BLaER1 (cell line): ENCODE data around the gene ANO2.

Source experiments
- H3K27ac ChIP-seq: shearing (Covaris generic); formaldehyde crosslinking; 2 replicates; pipeline ENCODE4 v1.8.1; 2022
- H3K27me3 ChIP-seq: shearing (Covaris generic); formaldehyde crosslinking; 2 replicates; pipeline ENCODE4 v1.8.1; 2022
- H3K36me3 ChIP-seq: shearing (Covaris generic); formaldehyde crosslinking; 2 replicates; pipeline ENCODE4 v1.8.1; 2022
- H3K4me1 ChIP-seq: shearing (Covaris generic); formaldehyde crosslinking; 2 replicates; pipeline ENCODE4 v1.8.1; 2022
- H3K4me2 ChIP-seq: shearing (Covaris generic); formaldehyde crosslinking; 2 replicates; pipeline ENCODE4 v1.8.1; 2022
- H3K4me3 ChIP-seq: shearing (Covaris generic); formaldehyde crosslinking; 2 replicates; pipeline ENCODE4 v1.8.1; 2022
- H3K9ac ChIP-seq: shearing (Covaris generic); formaldehyde crosslinking; 2 replicates; pipeline ENCODE4 v1.8.1; 2022
- H3K9me3 ChIP-seq: shearing (Covaris generic); formaldehyde crosslinking; 2 replicates; pipeline ENCODE4 v1.8.1; 2022
- H4K20me1 ChIP-seq: shearing (Covaris generic); formaldehyde crosslinking; 2 replicates; pipeline ENCODE4 v1.8.1; 2022
- Cebpa-rat ChIP-seq: shearing (Covaris generic); IDR thresholded peaks from 2 replicates; pipeline ENCODE4 v1.8.1; 2022

The ANO2 gene

DNA sequence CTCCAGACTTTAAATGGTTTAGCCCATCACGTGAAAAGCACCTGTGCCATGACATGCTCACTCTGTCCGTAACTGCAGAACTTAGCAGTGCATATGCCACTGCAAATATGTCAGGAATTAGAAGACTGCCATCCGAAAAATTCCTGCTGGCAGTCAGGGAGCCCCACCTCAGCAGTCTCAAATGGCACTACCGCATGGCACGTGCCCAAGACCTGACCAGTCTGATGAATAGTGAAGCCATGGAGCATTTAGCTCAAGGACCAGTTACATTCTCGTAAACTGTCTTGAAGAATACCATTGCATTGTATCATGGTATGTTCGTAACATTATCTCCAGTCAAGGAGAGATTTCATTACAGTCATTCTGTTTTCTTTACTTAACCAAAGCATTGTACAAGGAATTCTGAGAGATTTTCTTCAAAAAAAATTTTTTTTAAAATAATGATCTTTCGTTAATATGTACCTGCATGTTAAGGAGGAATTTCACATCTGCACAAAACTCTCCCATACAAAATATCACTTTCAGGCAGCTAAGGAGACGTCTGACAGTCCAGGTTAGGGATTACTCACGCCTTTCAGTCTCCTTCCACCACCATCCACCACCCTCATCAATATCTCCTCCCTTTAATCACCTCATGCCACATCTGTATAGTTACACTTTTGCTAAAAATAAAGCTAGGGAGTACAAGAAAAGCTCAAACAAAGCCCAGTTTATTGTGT is 138.5 kb downstream of the ANO2 start:
- no peak for TF ChIP-seq Cebpa-rat
- peak overlapping the region; percentile 67 for H3K4me2 ChIP-seq
- no peak overlapping the region for H3K4me3 ChIP-seq
- no peaks in the 10 kb centered on the region for H3K36me3 ChIP-seq
- peaks cover 13% of the 10 kb centered on the region for H3K9me3 ChIP-seq
- no peak overlapping the region for H3K27ac ChIP-seq
- H3K4me1 ChIP-seq, result peaks cover 37% of the 10 kb centered on the region
- H4K20me1 ChIP-seq, result no peaks in the 10 kb centered on the region
- H3K9ac ChIP-seq, result no peak overlapping the region
- no peaks in the 10 kb centered on the region for H3K27me3 ChIP-seq

DNA sequence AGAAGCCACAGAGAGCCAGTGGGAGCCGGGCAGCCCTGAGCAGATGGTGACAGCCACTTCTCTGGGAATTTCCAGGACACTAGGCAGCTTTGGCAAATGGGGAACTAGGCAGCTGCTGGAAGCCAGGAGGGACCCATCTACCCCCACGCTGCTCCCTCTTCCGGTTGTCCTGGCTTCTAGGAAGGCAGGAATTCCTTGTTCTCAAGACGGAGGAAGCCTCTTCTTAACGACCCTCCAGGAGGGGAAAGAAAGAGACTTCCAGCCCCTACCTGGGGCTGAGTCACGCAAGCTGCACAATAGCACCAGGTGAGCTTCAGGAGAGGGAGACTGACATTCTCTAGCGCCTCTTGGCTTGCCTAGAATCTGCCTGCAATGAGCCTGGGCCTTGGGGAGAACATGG is 141.5 kb downstream of the ANO2 start:
- Histone ChIP-seq H4K20me1 (no peaks in the 10 kb centered on the region), H3K36me3 (no peaks in the 10 kb centered on the region), H3K9me3 (peaks cover 4% of the 10 kb centered on the region; the same call in 1 of the 2 replicates), H3K4me3 (no peak overlapping the region), H3K9ac (no peak overlapping the region), H3K4me2 (no peak overlapping the region), H3K27ac (no peak overlapping the region), H3K27me3 (no peaks in the 10 kb centered on the region), H3K4me1 (peaks cover 24% of the 10 kb centered on the region)
- no peak for TF ChIP-seq Cebpa-rat

DNA sequence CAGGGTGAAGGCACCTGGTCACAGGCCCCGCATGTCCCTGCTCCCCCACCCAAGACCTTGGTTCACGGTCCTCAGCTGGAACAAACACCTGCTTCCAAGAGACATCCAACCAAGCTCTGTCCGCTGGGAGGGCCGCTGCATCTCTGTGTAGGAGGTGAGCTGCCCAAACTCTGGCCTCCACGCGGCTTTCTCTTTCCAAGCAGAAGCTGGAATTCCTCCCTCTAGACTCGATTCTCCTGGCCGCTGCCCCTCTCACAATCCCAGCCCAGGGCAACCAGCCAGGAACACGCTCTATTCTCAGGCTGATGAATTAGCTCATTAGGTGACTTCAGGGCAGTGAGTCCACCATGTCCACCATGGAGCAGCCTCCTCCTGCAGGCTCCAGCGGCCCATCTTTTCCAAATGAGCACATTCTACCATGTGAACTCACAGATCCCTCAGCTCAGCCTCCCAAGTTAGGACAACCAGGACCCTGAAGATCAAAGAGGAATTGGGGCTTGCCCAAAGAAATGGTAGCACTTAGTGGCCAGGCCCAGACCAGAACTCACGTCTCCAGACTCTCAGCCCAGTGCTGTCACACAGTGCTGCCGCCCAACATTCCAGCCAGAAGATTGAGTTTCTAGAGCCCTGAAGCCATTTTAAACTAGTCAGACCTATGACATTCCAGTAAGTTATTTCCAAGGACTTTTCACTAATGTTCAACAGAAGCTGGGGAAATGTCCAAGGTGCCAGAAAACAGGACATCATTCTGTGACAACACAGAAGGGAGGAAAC is 146.6 kb downstream of the ANO2 start:
- H3K4me3 ChIP-seq, result no peak overlapping the region
- no peak for TF ChIP-seq Cebpa-rat
- no peak overlapping the region for H3K9ac ChIP-seq
- H3K4me1 ChIP-seq, result no peaks in the 10 kb centered on the region
- no peaks in the 10 kb centered on the region for H4K20me1 ChIP-seq
- H3K9me3 ChIP-seq, result no peaks in the 10 kb centered on the region
- no peaks in the 10 kb centered on the region for H3K36me3 ChIP-seq
- H3K27ac ChIP-seq, result no peak overlapping the region
- no peak overlapping the region for H3K4me2 ChIP-seq
- H3K27me3 ChIP-seq, result no peaks in the 10 kb centered on the region

DNA sequence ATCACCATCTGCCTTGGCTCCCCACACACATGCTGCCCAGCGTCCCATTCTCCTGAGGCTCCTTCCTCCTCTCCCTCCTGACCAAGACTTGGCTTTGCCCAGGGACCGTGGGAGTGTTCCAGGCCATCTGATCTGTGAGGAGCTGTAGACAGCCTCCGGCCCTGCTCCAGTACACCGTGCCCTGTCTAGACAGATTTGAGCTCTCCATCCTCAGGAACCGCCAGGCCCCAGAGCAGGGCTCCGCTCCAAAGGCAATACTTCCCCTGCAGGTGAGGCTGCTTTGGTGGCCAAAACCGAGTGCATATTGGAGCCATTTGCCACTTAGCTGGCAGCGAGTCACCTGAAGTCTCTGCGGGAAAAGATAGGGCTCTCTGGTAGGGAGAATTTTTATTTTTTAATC is 147.4 kb downstream of the ANO2 start:
- Histone ChIP-seq H3K27ac (no peak overlapping the region), H3K9ac (no peak overlapping the region), H3K9me3 (no peaks in the 10 kb centered on the region), H3K4me2 (no peak overlapping the region), H3K4me3 (no peak overlapping the region), H3K4me1 (no peaks in the 10 kb centered on the region), H4K20me1 (no peaks in the 10 kb centered on the region), H3K36me3 (no peaks in the 10 kb centered on the region), H3K27me3 (no peaks in the 10 kb centered on the region)
- TF ChIP-seq Cebpa-rat, result no peak

DNA sequence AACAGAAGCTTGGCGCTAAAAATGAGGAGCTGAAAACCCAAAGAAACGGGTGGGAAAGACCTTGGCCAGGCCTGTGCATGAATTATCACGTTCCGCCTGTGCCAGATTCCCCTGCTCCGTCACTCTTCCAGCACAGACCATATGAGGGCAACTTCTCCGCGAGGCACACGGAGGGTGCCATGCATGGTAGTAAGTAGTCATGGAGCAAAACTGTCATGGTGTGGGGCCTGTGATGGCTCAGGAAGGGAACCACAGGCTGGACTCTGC is 148.2 kb downstream of the ANO2 start:
- Histone ChIP-seq H3K4me3 (no peak overlapping the region), H4K20me1 (no peaks in the 10 kb centered on the region), H3K27me3 (no peaks in the 10 kb centered on the region), H3K9ac (no peak overlapping the region), H3K9me3 (no peaks in the 10 kb centered on the region), H3K27ac (no peak overlapping the region), H3K4me1 (no peaks in the 10 kb centered on the region), H3K36me3 (no peaks in the 10 kb centered on the region), H3K4me2 (no peak overlapping the region)
- TF ChIP-seq Cebpa-rat, result no peak

DNA sequence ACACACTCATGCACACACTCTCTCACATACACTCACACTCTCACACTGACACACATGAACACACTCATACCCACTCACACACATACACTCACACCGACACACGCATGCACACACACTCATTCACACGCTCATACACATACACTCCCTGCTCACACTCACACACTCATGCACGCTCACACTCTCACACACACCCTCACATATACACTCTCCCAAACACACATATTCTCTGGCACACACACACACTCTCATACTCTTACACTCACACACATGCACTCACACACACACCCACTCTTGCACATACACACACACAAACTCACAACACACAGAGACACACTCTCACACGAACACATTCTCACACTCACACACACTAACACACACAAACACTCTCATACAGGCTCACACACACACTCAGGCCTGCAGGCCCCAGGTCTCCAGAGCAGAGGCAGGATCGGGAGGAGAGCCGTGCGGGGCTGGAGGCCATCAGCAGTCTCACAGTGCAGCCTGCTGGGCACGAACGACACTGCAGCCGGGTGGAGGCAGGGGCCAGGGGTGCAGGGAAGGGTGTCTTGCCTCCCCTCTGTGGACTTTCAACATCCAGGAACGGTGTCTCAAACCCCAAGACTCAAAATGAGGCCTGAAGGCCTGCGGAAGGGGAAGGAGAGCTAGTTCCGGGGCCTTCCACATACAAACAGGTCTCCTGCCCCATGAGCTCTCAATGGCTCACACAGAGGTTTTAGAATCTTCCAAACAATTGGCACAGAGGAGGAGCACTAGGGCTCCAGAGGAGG is 148.7 kb downstream of the ANO2 start:
- Histone ChIP-seq H3K4me1 (no peaks in the 10 kb centered on the region), H4K20me1 (no peaks in the 10 kb centered on the region), H3K9ac (no peak overlapping the region), H3K4me2 (no peak overlapping the region), H3K27me3 (no peaks in the 10 kb centered on the region), H3K9me3 (no peaks in the 10 kb centered on the region), H3K27ac (no peak overlapping the region), H3K4me3 (no peak overlapping the region), H3K36me3 (no peaks in the 10 kb centered on the region)
- no peak for TF ChIP-seq Cebpa-rat

DNA sequence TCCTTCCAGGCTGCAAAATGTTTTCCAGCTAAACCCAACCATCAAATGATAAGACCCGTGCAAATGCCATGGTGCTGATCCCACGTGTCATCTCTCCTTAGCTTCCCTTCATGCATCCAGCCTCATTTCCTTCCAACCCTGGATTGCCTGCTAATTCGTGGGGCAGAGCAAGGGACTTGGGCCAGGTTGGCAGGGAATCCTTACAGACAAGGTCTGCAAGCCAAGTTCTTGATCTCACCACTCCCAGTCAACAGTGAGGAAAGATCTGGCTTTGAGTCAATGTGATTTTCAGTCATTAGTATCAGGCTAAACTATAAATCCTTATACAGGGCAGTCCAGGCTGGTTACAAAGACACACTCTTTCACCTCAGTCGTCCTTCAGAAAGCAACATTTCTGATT is 150.9 kb downstream of the ANO2 start:
- no peaks in the 10 kb centered on the region for H3K4me1 ChIP-seq
- TF ChIP-seq Cebpa-rat, result no peak
- no peaks in the 10 kb centered on the region for H3K9me3 ChIP-seq
- no peak overlapping the region for H3K4me3 ChIP-seq
- no peak overlapping the region for H3K9ac ChIP-seq
- no peaks in the 10 kb centered on the region for H3K36me3 ChIP-seq
- no peak overlapping the region for H3K27ac ChIP-seq
- no peak overlapping the region for H3K4me2 ChIP-seq
- H3K27me3 ChIP-seq, result no peaks in the 10 kb centered on the region
- H4K20me1 ChIP-seq, result no peaks in the 10 kb centered on the region

DNA sequence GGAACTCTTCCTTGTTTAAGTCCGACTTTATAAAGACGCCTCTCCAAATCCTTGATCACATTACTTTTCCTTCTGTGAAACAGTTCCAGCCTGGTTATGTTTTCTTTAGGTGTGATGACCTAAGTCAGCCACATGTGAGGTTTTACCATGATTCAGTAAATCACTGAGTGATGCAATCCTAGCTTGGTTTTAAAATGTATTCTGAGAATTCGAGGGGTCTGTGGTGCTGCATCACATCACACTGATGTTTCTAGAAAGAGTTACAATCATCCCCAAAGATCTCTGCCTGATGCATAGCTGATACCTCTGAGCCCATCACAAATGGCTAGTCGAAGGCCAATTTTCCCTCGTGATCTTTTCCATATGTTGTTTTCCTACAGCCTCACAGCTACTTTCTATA is 152.7 kb downstream of the ANO2 start:
- Histone ChIP-seq H3K27ac (no peak overlapping the region), H3K4me1 (no peaks in the 10 kb centered on the region), H3K27me3 (no peaks in the 10 kb centered on the region), H4K20me1 (no peaks in the 10 kb centered on the region), H3K4me3 (no peak overlapping the region), H3K36me3 (no peaks in the 10 kb centered on the region), H3K9ac (no peak overlapping the region), H3K4me2 (no peak overlapping the region), H3K9me3 (no peaks in the 10 kb centered on the region)
- TF ChIP-seq Cebpa-rat, result no peak

DNA sequence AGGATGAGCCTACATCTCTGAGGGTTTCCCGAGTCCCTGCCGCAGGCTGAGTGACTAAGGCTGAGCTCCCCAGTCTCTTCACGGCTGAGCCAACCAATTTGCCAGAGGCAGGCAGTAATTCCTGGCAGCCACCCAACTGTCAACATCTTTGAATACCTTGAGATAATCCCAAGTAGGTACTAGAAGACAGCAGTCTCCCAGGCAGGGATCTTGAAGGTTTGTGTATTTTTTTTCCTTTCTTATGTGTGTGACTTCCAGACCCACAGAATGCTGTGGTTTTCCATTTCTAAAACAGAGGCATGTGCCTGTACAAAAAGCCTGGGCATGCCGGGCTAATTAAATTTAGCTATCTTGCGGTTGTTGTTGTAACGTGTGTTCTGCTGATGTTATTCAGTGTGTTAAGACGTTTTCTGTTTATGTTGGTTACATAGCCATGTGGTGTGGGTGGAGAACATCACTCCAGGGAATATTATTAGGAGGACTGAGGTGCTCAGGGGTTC is 155.5 kb downstream of the ANO2 start:
- H4K20me1 ChIP-seq, result no peaks in the 10 kb centered on the region
- H3K9me3 ChIP-seq, result no peaks in the 10 kb centered on the region
- H3K9ac ChIP-seq, result no peak overlapping the region
- no peak for TF ChIP-seq Cebpa-rat
- no peak overlapping the region for H3K27ac ChIP-seq
- no peak overlapping the region for H3K4me3 ChIP-seq
- no peaks in the 10 kb centered on the region for H3K27me3 ChIP-seq
- H3K4me2 ChIP-seq, result no peak overlapping the region
- no peaks in the 10 kb centered on the region for H3K36me3 ChIP-seq
- H3K4me1 ChIP-seq, result no peaks in the 10 kb centered on the region

DNA sequence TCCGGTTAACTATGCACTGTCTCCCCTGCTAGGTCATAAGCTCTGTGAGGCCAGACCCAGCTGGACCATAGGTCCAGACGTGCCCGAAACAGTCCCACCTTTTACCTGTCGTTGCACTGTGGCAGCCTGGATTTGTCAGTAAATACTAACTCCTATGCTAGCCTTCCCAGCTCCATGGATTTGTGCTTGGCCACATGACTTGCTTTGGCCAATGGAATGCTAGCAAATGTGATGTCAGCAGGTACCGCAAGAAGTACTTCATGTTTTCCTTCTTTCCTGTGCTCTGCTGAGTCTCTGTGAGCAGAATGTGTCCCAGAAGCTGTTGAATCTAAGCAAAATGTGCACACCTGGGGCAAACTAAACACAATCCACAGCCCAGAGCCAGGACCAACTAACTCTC is 157.2 kb downstream of the ANO2 start:
- Histone ChIP-seq H3K27me3 (no peaks in the 10 kb centered on the region), H4K20me1 (no peaks in the 10 kb centered on the region), H3K27ac (no peak overlapping the region), H3K9ac (no peak overlapping the region), H3K4me3 (no peak overlapping the region), H3K36me3 (no peaks in the 10 kb centered on the region), H3K4me2 (no peak overlapping the region), H3K9me3 (no peaks in the 10 kb centered on the region; the same call in 1 of the 2 replicates), H3K4me1 (no peaks in the 10 kb centered on the region)
- no peak for TF ChIP-seq Cebpa-rat
